Gastrocnemius medialis (tissue), 4 donors: Measurements from ENCODE around the gene SHQ1. TPM values are rescaled to one million over a fixed set of nuclear protein-coding genes. Genes with fewer than 3 reads are reported as not detected.

Experiments used
- ATAC-seq, 2 donors: fragments of 150-250 bp; one replicate each; pipeline ENCODE4 v1.9.1; 2016
- DNase-seq, 2 donors: peaks; one replicate each; pipeline ENCODE4 v3.0.0-alpha.2; 2019
- H3K27ac ChIP-seq, 4 donors: fragments of 200-600 bp; sonication (generic); 1 replicate in 1 of 4; 2 replicates in 3 of 4; pipeline ENCODE4 v1.5.1; 2016 to 2018; ENCODE audit warnings: mild to moderate bottlenecking in 2 of 4, moderate library complexity in 1 of 4
- H3K27me3 ChIP-seq, 3 donors: fragments of 200-600 bp; sonication (generic) in 2 of 3; 1 replicate in 1 of 3; 2 replicates in 2 of 3; pipeline versions ENCODE4 v1.5.1 to v1.6.0; 2016 to 2019; ENCODE audit warnings: mild to moderate bottlenecking in 1 of 3, moderate library complexity in 1 of 3
- H3K36me3 ChIP-seq, 2 donors: fragments of 200-600 bp; sonication (generic) in 1 of 2; one replicate each; pipeline ENCODE4 v1.5.1; 2017 to 2018
- H3K4me1 ChIP-seq, 2 donors: fragments of 200-600 bp; sonication (generic) in 1 of 2; one replicate each; pipeline ENCODE4 v1.5.1; 2016 to 2017; ENCODE audit warnings: mild to moderate bottlenecking in 2 of 2
- H3K4me3 ChIP-seq, 4 donors: fragments of 200-600 bp; sonication (generic) in 3 of 4; 1 replicate in 1 of 4; 2 replicates in 3 of 4; pipeline ENCODE4 v1.5.1; 2016 to 2019; ENCODE audit warnings: mild to moderate bottlenecking in 2 of 4
- H3K9me3 ChIP-seq, 3 donors: fragments of 200-600 bp; sonication (generic) in 2 of 3; 1 replicate in 1 of 3; 2 replicates in 2 of 3; pipeline ENCODE4 v1.5.1; 2016 to 2019
- POLR2A ChIP-seq, 2 donors: fragments of 450-650 bp; IDR thresholded peaks; one replicate each; pipeline ENCODE4 v1.6.1; 2017; ENCODE audit warnings: antibody characterized with exemption in 2 of 2, mild to moderate bottlenecking in 2 of 2, moderate library complexity in 2 of 2
- in situ Hi-C, 4 donors: fragments of 200-750 bp; cut with MboI; loops; one replicate each; pipeline versions ENCODE4 v1.15.0 to v1.8.0; 2017; ENCODE audit warnings: low sequenced_read_pairs in 4 of 4
- intact Hi-C: fragments of 100-400 bp; cut with DNase I; formaldehyde crosslinking; loops from one replicate; pipeline ENCODE4 v1.15.1; 2023; ENCODE audit warnings: low total_unique reads
- total RNA-seq, 4 donors: library from RNA; depleted of rRNA; stranded (reverse); fragments of >200 nt; gene quantifications; one replicate each; pipeline versions ENCODE4 v1.1.0 to v1.2.3, GENCODE V29; 2016
- TF ChIP-seq, protein P1 (sequence below), 5 experiments: fragments of 450-650 bp in 3 of 5; fragments of 200-600 bp in 2 of 5; sonication (generic) in 2 of 5; IDR thresholded peaks in 4 of 5; conservative IDR thresholded peaks in 1 of 5; 1 replicate in 4 of 5; 2 replicates in 1 of 5; pipeline ENCODE4 v1.5.1; 2016 to 2019; ENCODE audit warnings: antibody characterized with exemption in 5 of 5, mild to moderate bottlenecking in 3 of 5, moderate library complexity in 3 of 5

SHQ1 gene
- total RNA-seq, 4 donors from 2014 or later = 9.2 to 15.0 (median 12.6) TPM

DNA sequence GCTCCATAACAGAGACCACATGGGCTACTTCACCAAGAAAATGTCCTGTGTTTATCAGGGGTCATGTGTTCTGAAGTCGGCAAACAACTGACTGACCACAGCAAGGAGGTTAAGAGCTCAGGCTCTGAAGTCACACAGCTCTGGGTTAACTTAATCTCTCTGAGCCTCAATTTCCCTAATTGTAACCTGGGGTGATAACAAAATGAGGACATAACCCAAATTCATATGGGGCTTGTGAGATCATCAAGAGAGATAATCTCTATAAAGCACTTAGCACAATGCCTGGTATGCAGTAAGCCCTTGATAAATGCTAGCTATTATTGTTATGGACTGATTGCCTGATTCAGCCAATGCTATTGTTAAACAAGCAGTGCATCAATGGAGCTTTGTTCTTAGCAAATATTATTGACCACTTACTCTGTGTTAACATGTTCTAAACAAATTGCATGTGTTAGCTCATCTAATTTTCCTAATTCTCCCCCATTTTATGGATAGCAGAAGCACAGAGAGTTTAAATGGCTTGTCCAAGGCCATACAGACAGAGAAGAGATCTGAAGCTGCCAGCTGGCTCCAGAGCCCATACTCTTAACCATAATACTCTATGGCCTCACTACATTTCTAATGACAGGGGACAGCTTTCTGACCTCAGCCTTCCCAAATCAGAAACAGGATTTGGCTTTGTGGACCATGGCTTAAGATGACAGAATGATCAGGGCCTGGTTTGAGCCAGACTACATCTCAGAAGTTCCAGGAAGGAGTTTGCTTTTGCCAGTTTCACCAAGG is 78.3 kb downstream of the SHQ1 start:
- intact Hi-C loops (no loop called here), in situ Hi-C loops (no loop called here)
- TF ChIP-seq, protein P1, sequence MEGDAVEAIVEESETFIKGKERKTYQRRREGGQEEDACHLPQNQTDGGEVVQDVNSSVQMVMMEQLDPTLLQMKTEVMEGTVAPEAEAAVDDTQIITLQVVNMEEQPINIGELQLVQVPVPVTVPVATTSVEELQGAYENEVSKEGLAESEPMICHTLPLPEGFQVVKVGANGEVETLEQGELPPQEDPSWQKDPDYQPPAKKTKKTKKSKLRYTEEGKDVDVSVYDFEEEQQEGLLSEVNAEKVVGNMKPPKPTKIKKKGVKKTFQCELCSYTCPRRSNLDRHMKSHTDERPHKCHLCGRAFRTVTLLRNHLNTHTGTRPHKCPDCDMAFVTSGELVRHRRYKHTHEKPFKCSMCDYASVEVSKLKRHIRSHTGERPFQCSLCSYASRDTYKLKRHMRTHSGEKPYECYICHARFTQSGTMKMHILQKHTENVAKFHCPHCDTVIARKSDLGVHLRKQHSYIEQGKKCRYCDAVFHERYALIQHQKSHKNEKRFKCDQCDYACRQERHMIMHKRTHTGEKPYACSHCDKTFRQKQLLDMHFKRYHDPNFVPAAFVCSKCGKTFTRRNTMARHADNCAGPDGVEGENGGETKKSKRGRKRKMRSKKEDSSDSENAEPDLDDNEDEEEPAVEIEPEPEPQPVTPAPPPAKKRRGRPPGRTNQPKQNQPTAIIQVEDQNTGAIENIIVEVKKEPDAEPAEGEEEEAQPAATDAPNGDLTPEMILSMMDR (IDR thresholded peaks at IDR 0.05 in 4 of 5, conservative IDR thresholded peaks at IDR 0.05 in 1 of 5) = no peak
- no peak for TF ChIP-seq POLR2A (IDR thresholded peaks at IDR 0.05)
- Histone ChIP-seq H3K4me3 (no peak overlapping the region), H3K4me1 (no peaks in the 10 kb centered on the region), H3K27ac (no peak overlapping the region), H3K36me3 (no peaks in the 10 kb centered on the region), H3K9me3 (no peaks in the 10 kb centered on the region), H3K27me3 (no peaks in the 10 kb centered on the region)
- ATAC-seq (no peak), DNase-seq (no peak)

DNA sequence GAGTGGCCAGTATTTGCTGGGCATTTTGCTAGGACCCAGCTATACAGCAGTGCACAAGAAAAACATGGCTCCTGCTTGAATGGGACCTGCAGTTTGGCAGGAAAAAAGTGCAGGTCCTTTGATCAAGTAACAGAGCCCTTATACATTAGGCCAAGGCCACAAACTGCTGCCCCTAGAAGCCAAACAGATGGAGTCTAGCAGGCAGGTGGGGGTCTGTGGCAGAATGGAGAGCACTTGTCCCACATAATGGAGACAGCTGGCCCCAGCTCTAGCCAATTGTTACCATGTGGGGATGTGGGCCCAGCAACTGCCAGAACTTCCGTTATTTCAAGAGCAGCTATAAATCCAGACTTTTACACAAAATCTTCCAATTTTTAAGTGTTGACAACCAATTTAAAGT is 79.3 kb downstream of the SHQ1 start:
- Histone ChIP-seq H3K4me1 (peaks cover 0 to under 1% of the 10 kb centered on the region in 2 donors), H3K9me3 (no peaks in the 10 kb centered on the region), H3K27me3 (no peaks in the 10 kb centered on the region), H3K4me3 (no peak overlapping the region), H3K36me3 (no peaks in the 10 kb centered on the region), H3K27ac (no peak overlapping the region)
- in situ Hi-C loops (no loop called here), intact Hi-C loops (no loop called here)
- no peak for DNase-seq
- no peak for TF ChIP-seq POLR2A (IDR thresholded peaks at IDR 0.05)
- TF ChIP-seq, protein P1 (IDR thresholded peaks at IDR 0.05 in 4 of 5, conservative IDR thresholded peaks at IDR 0.05 in 1 of 5) = no peak
- ATAC-seq = no peak

DNA sequence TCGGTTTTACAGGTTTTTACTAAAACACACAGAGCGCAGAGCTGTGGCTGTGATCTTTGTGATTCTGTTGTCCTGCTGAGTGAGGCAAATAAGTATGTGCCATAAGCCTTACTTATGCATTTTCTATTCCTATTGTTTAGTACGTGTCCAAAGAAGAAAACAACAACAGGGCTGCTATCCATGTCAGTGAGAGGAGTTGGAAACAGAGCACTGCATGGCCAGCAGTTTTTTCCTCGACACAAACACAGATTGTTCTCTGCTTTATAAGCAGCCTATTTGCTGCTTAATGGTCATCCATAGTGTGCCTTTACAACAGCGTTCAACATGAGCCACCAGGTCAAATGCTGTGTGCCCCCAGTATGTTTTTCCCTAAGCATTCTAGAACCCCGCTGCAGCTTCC is 79.8 kb downstream of the SHQ1 start:
- no peaks in the 10 kb centered on the region for H3K27me3 ChIP-seq
- H3K4me3 ChIP-seq = no peak overlapping the region
- H3K27ac ChIP-seq = no peak overlapping the region
- no peak for DNase-seq
- intact Hi-C loops = no loop called here
- H3K36me3 ChIP-seq = no peaks in the 10 kb centered on the region
- peaks cover 0 to 5% of the 10 kb centered on the region in 2 donors for H3K4me1 ChIP-seq
- TF ChIP-seq, protein P1 (IDR thresholded peaks at IDR 0.05 in 4 of 5, conservative IDR thresholded peaks at IDR 0.05 in 1 of 5) = no peak
- TF ChIP-seq POLR2A (IDR thresholded peaks at IDR 0.05) = no peak
- no peaks in the 10 kb centered on the region for H3K9me3 ChIP-seq
- in situ Hi-C loops = no loop called here
- ATAC-seq = no peak

DNA sequence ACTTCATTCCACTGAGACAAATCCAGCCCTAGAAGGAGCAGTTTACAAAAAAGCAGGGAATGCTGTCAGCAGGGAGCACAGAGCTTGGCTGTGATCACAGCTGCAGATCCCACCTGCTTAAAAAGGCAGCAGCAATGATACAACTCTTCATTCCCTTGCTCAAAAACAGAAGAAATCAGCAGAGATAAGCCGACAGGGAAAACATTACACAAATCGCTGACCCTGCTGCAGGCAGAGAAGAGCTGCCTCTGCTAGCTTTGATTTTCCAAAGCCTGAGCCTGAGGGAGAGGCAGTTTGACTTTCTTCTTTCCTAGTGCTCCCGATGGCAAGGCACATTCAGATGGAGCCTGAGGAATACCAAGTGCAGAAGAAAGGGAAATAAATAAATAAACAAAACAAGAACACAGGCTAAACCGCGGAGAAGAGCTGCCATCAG is 80.2 kb downstream of the SHQ1 start:
- Histone ChIP-seq H3K27ac (no peak overlapping the region), H3K36me3 (no peaks in the 10 kb centered on the region), H3K4me3 (no peak overlapping the region), H3K9me3 (no peaks in the 10 kb centered on the region), H3K27me3 (no peaks in the 10 kb centered on the region), H3K4me1 (peaks cover 0 to 5% of the 10 kb centered on the region in 2 donors)
- no peak for ATAC-seq
- in situ Hi-C loops = no loop called here
- intact Hi-C loops = no loop called here
- DNase-seq = no peak
- TF ChIP-seq, protein P1 (IDR thresholded peaks at IDR 0.05 in 4 of 5, conservative IDR thresholded peaks at IDR 0.05 in 1 of 5) = no peak
